Gastroesophageal sphincter (tissue), 4 donors: ENCODE measurements around the gene RAI1. TPM values are rescaled to one million over a fixed set of nuclear protein-coding genes. Genes with fewer than 3 reads are reported as not detected.

Experiments used
- ATAC-seq: fragments of 150-250 bp; one replicate; pipeline ENCODE4 v1.9.1; 2016; ENCODE audit warnings: mild to moderate bottlenecking, moderate library complexity
- H3K27ac ChIP-seq, 4 donors: fragments of 200-600 bp; sonication (generic) in 3 of 4; 1 replicate in 3 of 4; 2 replicates in 1 of 4; pipeline ENCODE4 v1.5.1; 2016 to 2019
- H3K27me3 ChIP-seq: fragments of 200-600 bp; sonication (generic); one replicate; pipeline ENCODE4 v1.5.1; 2019
- H3K36me3 ChIP-seq, 2 donors: fragments of 200-600 bp; sonication (generic); one replicate each; pipeline ENCODE4 v1.5.1; 2019; ENCODE audit warnings: control low read depth in 1 of 2
- H3K4me1 ChIP-seq, 3 donors: fragments of 200-600 bp; sonication (generic); 1 replicate in 2 of 3; 2 replicates in 1 of 3; pipeline ENCODE4 v1.5.1; 2016 to 2019; ENCODE audit warnings: control low read depth in 2 of 3
- H3K4me3 ChIP-seq, 2 donors: fragments of 200-600 bp; sonication (generic); one replicate each; pipeline ENCODE4 v1.5.1; 2019; ENCODE audit warnings: mild to moderate bottlenecking in 1 of 2, moderate library complexity in 1 of 2
- H3K9me3 ChIP-seq, 3 donors: fragments of 200-600 bp; sonication (generic); one replicate each; pipeline ENCODE4 v1.5.1; 2017 to 2019; ENCODE audit warnings: control low read depth in 2 of 3
- EP300 ChIP-seq: sonication (generic); formaldehyde crosslinking; IDR thresholded peaks from one replicate; pipeline ENCODE4 v1.6.1; 2017; ENCODE audit warnings: antibody characterized with exemption, mild to moderate bottlenecking
- POLR2A ChIP-seq, 2 donors: fragments of 450-650 bp; IDR thresholded peaks; one replicate each; pipeline ENCODE4 v1.6.1; 2017; ENCODE audit warnings: antibody characterized with exemption in 2 of 2, mild to moderate bottlenecking in 2 of 2, moderate library complexity in 1 of 2
- POLR2AphosphoS5 ChIP-seq: sonication (generic); formaldehyde crosslinking; IDR thresholded peaks from one replicate; pipeline ENCODE4 v1.6.1; 2017; ENCODE audit warnings: antibody characterized with exemption
- WGBS, 2 donors: methylation state at CpG; one replicate each; pipeline ENCODE4 v1.1.5; 2018; ENCODE audit warnings: low coverage in 1 of 2; 5-methylcytosine and 5-hydroxymethylcytosine counted together
- total RNA-seq, 4 donors: library from RNA; depleted of rRNA; stranded (reverse); fragments of >200 nt; gene quantifications; one replicate each; pipeline ENCODE4 v1.1.0, GENCODE V29; 2016
- TF ChIP-seq, protein P1 (sequence below), 4 experiments: fragments of 200-600 bp in 2 of 4; fragments of 450-650 bp in 2 of 4; sonication (generic) in 1 of 4; IDR thresholded peaks; one replicate each; pipeline ENCODE4 v1.5.1; 2017 to 2019; ENCODE audit warnings: antibody characterized with exemption in 4 of 4, mild to moderate bottlenecking in 2 of 4, moderate library complexity in 2 of 4

RAI1 gene
- total RNA-seq, 4 donors from 2014 or later = 15.9 to 39.7 (median 28.3) TPM

DNA sequence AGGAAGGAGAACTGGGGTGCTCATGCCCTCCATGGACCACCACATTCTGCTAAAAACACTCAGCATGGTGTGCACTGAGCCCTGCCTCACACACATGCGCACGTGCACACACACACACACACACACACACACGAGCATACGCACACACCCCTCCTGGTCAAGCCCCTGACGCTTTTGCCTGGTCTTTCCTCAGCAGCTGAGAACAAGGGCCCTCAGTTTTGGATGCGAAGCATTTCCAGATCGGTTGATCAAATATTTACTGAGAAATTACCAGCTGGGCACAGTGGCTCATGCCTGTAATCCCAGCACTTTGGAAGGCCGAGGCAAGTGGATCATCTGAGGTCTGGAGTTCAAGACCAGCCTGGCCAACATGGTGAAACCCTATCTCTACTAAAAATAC, 20.1 kb upstream of the RAI1 start:
- Histone ChIP-seq H3K4me3 (no peak overlapping the region), H3K9me3 (peaks cover 0 to 31% (median 0%) of the 10 kb centered on the region in 3 donors), H3K27ac (no peak overlapping the region), H3K27me3 (no peaks in the 10 kb centered on the region), H3K36me3 (no peaks in the 10 kb centered on the region), H3K4me1 (peaks cover 0 to 7% (median 0%) of the 10 kb centered on the region in 3 donors)
- 85 to 100% methylated on average over 2 to 4 of the region's 8 CpGs for WGBS, 2 donors
- TF ChIP-seq, protein P1, sequence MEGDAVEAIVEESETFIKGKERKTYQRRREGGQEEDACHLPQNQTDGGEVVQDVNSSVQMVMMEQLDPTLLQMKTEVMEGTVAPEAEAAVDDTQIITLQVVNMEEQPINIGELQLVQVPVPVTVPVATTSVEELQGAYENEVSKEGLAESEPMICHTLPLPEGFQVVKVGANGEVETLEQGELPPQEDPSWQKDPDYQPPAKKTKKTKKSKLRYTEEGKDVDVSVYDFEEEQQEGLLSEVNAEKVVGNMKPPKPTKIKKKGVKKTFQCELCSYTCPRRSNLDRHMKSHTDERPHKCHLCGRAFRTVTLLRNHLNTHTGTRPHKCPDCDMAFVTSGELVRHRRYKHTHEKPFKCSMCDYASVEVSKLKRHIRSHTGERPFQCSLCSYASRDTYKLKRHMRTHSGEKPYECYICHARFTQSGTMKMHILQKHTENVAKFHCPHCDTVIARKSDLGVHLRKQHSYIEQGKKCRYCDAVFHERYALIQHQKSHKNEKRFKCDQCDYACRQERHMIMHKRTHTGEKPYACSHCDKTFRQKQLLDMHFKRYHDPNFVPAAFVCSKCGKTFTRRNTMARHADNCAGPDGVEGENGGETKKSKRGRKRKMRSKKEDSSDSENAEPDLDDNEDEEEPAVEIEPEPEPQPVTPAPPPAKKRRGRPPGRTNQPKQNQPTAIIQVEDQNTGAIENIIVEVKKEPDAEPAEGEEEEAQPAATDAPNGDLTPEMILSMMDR (IDR thresholded peaks at IDR 0.05) = no peak
- TF ChIP-seq POLR2AphosphoS5 (no peak), POLR2A (IDR thresholded peaks at IDR 0.05) (no peak), EP300 (no peak)
- no peak for ATAC-seq

DNA sequence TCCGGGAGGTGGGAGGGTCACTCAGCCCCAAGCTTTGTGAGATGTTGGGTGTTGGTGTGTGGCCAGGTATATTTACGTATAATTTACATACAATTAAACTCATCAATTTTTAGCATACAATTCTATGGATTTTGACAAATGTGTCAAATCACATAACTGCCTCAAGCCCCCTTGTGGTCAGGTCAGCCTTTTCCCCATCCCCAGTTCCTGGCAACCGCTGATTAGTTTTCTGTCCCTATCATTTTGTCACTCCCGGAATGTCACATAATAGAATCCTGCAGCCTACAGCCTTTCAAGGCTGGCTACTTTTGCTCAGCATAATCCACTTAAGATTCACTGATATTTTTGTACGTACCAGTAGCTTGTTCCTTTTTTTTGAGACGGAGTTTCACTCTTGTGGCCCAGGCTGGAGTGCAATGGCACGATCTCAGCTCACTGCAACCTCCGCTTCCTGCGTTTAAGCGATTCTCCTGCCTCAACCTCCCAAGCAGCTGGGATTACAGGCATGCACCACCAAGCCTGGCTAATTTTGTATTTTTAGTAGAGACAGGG, 19.3 kb upstream of the RAI1 start:
- Histone ChIP-seq H3K27me3 (no peaks in the 10 kb centered on the region), H3K4me1 (peaks cover 0 to 7% (median 0%) of the 10 kb centered on the region in 3 donors), H3K27ac (no peak overlapping the region), H3K36me3 (no peaks in the 10 kb centered on the region), H3K4me3 (no peak overlapping the region), H3K9me3 (peaks cover 0 to 28% (median 0%) of the 10 kb centered on the region in 3 donors)
- TF ChIP-seq EP300 (no peak), POLR2A (IDR thresholded peaks at IDR 0.05) (no peak), POLR2AphosphoS5 (no peak)
- TF ChIP-seq, protein P1 (IDR thresholded peaks at IDR 0.05) = no peak
- 84 to 96% methylated on average over 7 to 10 of the region's 10 CpGs for WGBS, 2 donors
- no peak for ATAC-seq

DNA sequence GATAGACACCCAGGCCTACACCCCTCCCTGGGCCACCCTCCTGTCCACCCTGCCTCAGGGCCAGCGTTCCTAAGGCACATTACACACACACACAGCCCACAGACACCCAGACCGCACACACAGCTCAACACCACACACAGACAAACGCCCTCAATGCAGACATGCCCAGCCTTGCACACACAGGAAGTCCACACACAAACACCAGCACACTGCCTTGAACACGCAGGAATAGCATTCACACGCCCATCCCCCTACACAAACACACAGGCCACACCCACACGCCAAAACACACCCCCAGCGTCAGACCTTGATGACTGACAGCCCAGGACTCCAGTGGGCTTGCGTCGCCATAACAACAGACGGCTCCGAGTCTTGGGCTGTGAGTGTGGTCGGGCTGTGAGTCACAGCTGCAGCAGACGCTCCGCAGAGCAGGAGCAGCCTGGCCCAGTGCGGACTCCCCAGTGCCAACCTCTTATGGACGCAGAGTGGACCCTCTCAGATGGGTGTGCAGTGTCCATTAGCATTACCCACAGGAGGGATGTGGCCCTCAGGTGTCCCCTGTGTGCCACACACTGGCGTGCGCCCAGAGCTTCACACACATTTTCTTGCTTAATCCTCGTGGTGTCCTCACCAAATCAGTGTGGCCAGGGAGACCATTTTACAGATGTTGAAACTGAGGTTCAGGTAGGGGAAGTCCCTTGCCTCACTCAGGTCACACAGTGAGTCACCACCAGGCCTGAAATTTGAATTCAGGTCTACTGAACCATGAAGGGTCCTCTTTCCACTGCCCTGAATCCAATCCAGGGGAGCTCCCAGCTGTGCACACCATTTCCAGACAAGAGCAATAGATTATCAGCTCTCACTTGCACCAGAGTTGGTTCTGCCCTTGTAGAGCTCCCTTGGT, 17.8 kb upstream of the RAI1 start:
- Histone ChIP-seq H3K4me1 (peaks cover 0 to 7% (median 0%) of the 10 kb centered on the region in 3 donors), H3K27ac (no peak overlapping the region), H3K9me3 (peaks cover 0 to 13% (median 0%) of the 10 kb centered on the region in 3 donors), H3K36me3 (no peaks in the 10 kb centered on the region), H3K4me3 (no peak overlapping the region), H3K27me3 (no peaks in the 10 kb centered on the region)
- no peak for TF ChIP-seq POLR2A (IDR thresholded peaks at IDR 0.05)
- WGBS, 2 donors = 0 to 10% methylated on average over 1 to 2 of the region's 19 CpGs
- ATAC-seq = peak; percentile 36

DNA sequence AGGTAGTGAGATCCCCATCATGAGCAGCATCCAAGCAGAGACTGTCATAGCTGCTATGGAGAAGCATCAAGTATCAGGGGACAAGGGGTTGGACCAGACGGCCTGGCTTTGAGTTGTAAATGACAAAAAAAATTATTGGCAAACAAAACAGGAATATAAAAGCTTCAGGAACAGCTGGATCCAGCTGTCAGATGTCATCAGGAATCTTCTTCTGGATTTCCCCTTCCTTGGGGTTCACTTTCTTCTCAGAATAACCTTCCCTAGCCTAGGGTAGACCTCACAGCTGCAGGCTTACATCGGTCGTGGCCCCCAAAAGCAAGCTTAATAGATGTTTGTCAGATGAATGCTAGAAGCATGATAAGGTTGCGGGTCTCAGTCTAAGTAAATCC, 17.2 kb upstream of the RAI1 start:
- no peak for TF ChIP-seq POLR2AphosphoS5
- no peak for TF ChIP-seq EP300
- TF ChIP-seq, protein P1 (IDR thresholded peaks at IDR 0.05) = no peak
- no peak for TF ChIP-seq POLR2A (IDR thresholded peaks at IDR 0.05)
- Histone ChIP-seq H3K36me3 (no peaks in the 10 kb centered on the region), H3K9me3 (peaks cover 0 to 9% (median 0%) of the 10 kb centered on the region in 3 donors), H3K27ac (no peak overlapping the region), H3K27me3 (no peaks in the 10 kb centered on the region), H3K4me1 (peaks cover 0 to 7% (median 0%) of the 10 kb centered on the region in 3 donors), H3K4me3 (no peak overlapping the region)
- 60 to 70% methylated on average over 3 to 4 of the region's 4 CpGs for WGBS, 2 donors
- ATAC-seq = no peak

DNA sequence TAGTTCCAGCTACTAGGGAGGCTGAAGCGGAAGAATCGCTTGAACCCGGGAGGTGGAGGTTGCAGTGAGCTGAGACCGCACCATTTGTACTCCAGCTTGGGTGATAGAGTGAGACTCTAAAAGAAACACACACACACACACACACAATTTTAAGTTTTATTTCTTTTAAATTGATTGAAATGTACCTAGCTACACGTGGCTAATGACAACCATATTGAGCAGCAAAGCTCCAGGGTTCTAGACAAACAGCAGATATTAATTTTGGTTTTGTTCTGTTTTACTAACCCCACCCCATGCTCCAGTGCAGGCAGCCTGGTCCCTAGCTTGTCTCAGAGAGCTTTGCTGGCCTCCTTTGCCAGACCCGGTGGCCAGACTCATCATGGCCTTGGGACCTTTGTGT, 16.0 kb upstream of the RAI1 start:
- Histone ChIP-seq H3K36me3 (no peaks in the 10 kb centered on the region), H3K27ac (no peak overlapping the region), H3K4me3 (no peak overlapping the region), H3K4me1 (peaks cover 0 to 7% (median 0%) of the 10 kb centered on the region in 3 donors), H3K27me3 (no peaks in the 10 kb centered on the region), H3K9me3 (no peaks in the 10 kb centered on the region)
- 54 to 83% methylated on average over 1 to 6 of the region's 6 CpGs for WGBS, 2 donors
- no peak for TF ChIP-seq POLR2A (IDR thresholded peaks at IDR 0.05)
- ATAC-seq = no peak
